ENCODE measurements around the gene LRRTM1. TPM values are rescaled to one million over a fixed set of nuclear protein-coding genes. Genes with fewer than 3 reads are reported as not detected.

LRRTM1 gene
- total RNA-seq, 1 experiment from 2014 or later, result not detected

DNA sequence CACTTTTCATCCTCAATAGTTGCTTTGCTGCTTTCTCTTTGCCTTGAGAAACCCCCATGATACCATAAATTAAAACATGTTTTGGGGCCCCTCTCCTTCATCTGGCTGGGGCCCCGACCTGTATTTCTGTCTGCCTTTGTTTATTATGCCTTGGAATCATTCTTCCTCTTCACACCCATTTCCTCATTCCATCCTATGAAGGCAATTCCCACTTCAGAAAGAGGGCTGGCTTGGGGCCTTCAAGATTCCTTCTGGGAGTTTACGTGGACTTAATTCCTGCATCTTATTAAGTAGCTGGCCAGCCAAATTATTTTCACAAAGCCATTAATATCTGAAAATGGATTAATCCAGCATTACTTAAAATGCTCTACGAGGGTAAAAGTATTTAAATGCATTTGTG, 6.8 kb upstream of the LRRTM1 start:
- no peak for DNase-seq (ENCODE audit: low read depth)
- in situ Hi-C loops (cut with HindIII; ENCODE audit: low pct_unique_long_range_greater_than_20kb, low sequenced_read_pairs), result no loop called here

DNA sequence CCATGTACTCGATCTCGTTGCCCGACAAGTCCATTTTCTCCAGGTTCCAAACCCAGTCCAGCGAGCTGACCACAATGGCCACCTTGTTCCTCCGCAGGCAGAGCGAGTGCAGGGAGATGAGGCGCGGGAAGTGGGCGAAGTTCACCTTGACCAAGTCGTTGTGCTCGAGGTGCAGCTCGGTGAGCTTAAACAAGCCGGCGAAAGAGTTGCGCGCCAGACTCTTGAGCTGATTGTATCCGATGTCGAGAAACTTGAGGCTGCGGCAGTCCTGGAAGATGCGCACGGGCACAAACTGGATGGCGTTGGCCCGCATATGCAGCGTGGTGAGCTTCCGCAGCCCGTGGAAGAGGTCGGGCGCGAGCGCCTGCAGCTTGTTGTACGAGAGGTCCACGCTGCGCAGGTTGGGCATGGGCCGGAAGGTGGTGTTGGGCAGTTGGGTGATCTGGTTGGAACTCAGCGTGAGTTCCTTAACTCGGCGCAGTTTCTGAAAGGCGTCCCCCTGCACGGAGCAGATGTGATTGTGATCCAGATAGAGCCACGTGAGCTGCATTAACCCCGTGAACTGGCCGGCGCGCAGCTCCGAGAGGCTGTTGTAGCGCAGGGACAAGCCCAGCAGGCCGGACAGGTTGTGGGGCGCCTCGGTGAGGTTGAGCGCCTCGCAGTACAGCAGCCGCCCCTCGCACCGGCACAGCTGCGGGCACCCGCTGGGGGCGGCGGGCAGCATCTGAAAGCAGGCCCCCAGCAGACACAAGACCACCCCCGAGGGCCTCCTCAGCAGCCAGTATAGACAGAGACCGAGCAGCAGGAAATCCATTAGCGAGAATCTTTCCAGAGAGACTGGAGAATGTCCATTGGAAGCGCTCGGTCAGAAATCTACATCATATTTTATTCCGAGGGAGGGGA, 1.3 kb downstream of the LRRTM1 start:
- DNase-seq (ENCODE audit: low read depth), result no peak
- in situ Hi-C loops (cut with HindIII; ENCODE audit: low pct_unique_long_range_greater_than_20kb, low sequenced_read_pairs), result no loop called here

DNA sequence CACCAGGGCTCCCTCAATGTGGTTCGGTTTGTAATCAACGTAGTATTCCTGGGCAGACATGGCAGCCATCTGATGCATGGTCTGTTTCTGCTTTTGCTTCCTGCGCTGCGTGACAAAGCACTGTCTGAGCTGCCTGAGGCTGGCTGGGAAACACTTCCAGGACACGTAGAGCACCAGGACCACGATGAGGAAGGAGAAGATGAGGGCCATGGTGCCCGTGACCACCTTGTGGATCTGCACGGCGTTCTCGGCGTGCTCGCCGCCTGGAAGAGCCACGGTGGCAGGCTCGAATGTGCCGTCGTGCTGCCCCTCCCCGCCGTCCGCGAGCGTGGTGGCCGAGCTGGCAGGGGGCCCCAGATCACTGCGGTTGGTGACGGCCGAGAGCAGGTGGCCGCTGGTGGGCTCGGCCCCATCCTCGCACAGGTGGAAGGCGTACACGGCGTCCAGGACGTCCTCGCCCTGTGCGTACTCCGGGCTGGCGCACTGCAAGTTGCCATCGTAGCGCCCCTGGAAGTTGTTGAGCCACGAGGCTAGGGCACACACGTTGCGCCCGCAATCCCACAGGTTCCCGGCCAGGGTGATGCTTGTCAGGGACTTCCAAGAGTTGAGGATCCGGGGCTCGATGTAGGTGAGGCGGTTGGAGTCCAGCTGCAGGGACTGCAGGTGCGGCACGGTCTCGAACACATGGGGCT, 2.1 kb downstream of the LRRTM1 start:
- in situ Hi-C loops (cut with HindIII; ENCODE audit: low pct_unique_long_range_greater_than_20kb, low sequenced_read_pairs), result no loop called here

DNA sequence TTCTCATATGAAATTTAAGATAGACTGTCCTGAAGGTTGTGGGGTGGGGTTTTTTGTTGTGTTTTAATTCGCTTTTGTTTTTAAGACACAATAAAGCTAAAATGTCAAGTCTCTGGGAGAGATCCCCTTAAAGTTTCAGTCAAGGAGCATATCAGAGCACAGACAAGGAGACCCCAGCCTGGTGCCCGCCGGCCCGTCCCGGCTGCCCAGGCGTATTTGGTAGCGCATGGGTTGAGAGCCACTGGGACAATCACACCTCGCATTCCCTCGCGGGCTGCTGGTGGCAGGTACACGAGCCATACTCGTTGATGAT, 2.6 kb downstream of the LRRTM1 start:
- in situ Hi-C loops (cut with HindIII; ENCODE audit: low pct_unique_long_range_greater_than_20kb, low sequenced_read_pairs), result no loop called here
- no peak for DNase-seq (ENCODE audit: low read depth)

More for the DNA sequence above, 2.1 kb downstream of the LRRTM1 start:
- no peak for DNase-seq (ENCODE audit: low read depth)

DNA sequence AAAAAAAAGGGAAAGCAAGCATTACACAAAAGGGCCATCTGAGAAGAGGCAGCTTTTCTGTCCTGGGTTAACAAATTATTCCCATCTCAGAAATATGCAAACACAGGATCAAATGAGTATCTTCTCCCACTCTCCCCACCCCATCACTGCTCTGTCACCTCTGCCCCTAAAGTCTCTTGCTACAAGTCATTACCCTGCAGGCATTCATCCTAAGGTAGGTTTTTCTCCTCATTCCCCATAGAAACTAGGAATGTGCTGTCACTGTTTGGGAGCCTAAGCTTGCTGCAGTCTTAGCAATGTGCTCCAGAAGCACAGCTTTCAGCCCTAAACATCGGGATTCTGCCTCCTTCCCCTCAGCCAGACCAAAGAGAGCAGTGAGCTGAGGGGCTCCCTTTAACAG, 3.6 kb downstream of the LRRTM1 start:
- DNase-seq (ENCODE audit: low read depth), result no peak
- in situ Hi-C loops (cut with HindIII; ENCODE audit: low pct_unique_long_range_greater_than_20kb, low sequenced_read_pairs), result no loop called here

DNA sequence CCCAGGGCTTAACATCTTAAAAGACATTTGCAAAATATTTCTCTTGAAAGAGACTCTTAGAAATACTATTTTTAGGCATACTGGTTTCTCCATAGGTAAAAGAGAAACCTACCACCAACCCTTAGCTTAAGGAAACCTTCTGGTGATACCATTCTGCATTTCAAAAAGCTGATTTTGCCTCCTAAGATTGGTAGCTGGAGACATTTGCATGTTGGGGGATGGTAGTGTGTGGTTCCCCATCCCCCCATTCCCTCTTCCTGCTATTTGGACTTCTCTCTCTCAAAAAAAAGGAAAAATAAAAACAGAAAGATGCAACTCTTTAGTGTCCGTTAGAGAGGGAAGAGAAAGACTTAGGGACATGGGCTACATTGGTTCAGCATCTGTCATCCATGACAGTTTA, 4.2 kb downstream of the LRRTM1 start:
- in situ Hi-C loops (cut with HindIII; ENCODE audit: low pct_unique_long_range_greater_than_20kb, low sequenced_read_pairs), result no loop called here

DNA sequence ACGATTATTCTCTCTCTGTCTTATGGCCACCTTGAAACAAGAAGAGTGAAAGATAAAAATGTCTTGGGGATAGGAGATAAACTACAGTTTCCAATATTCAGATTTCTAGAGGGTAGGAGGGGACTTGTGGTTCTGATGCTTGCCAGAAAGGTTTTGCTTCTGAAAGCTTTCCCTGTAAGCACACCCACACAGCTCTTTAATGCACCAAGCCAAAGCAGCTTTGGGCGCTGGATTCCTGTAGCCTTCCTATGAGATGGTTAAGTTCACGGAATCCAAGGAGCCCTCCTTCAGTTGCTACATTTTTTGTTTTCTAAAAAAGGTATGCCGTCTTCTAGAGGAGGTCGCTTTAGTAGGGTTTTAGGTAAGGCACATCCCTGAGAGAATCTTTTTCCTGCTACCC, 4.9 kb downstream of the LRRTM1 start:
- in situ Hi-C loops (cut with HindIII; ENCODE audit: low pct_unique_long_range_greater_than_20kb, low sequenced_read_pairs), result no loop called here
- DNase-seq (ENCODE audit: low read depth), result no peak

More for the DNA sequence above, 4.2 kb downstream of the LRRTM1 start:
- DNase-seq (ENCODE audit: low read depth), result no peak

DNA sequence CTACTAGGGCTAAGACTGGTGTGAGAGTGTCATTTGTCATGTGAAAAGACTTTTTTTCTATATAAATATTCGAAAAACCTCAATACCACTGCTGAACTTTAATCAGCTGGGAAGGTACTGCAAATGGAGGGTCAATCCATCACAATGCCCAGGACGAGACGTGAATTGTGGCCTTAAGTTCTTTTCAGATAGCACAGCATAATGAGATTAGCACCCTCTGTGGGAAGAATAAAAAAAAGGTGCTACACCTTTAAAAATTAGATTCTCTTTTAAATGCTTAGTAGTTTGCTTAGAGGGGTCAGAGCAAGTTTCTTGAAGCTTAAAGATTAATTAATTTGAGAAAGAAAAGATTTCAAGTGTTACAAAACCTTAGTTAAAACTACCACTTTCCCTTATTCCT, 5.6 kb downstream of the LRRTM1 start:
- in situ Hi-C loops (cut with HindIII; ENCODE audit: low pct_unique_long_range_greater_than_20kb, low sequenced_read_pairs), result no loop called here
- no peak for DNase-seq (ENCODE audit: low read depth)

DNA sequence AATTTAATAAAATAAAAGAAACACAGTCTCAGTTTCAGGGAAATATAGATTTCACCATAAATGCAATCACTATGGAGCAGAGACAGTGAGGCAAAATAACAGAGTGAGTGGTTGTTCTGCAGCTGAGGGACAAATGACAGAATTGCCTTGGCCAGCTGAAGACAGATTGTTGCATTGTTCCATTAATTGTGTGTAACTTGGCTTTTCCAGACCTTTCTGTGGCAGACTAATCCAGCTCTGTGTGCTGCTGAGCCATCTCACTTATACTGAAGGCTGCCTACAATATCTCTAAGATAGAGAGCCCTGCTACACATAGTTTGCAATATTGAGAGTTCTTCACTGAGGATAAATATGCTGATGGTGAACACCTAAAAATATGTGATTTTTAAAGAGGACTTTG, 11.5 kb downstream of the LRRTM1 start:
- DNase-seq (ENCODE audit: low read depth), result no peak

DNA sequence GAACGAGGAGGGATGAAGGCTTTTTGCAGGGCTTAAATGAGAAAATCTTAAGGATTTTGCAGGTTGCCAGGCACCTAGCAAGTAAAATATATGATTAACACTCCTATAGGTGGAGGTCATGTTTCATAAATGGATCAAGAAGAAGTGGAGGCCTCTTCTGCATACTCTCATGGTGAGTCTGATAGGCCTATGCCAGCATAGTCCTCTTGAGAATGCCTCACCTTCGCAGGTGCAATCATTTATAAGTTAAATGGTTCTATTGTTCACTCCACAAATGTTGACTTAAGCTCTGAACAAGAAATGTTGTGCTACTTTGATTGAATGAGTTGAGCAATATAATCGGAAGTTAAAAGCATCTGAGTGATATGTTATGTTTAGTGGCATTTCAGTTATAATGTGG, 12.1 kb downstream of the LRRTM1 start:
- DNase-seq (ENCODE audit: low read depth), result no peak
- in situ Hi-C loops (cut with HindIII; ENCODE audit: low pct_unique_long_range_greater_than_20kb, low sequenced_read_pairs), result no loop called here

More for the DNA sequence above, 11.5 kb downstream of the LRRTM1 start:
- in situ Hi-C loops (cut with HindIII; ENCODE audit: low pct_unique_long_range_greater_than_20kb, low sequenced_read_pairs), result no loop called here

DNA sequence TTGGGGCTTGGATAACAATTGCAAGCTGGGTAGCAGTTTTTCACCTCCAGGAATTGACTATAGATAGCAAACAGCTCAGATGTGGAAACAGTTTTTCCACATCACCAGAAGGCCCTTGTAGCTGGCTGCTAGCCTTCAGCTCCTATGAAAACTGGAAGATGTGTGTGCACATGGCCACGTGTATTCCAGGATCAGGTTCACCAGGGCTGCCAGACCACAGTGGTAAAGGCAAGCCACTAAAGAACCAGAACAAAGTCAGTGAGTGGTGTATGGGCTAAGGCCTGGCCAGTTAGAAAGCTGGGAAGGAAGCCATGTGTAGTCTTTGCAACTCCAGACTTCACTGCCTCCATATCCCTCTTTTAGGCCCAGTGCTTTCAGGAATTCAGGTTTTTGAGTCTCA, 12.9 kb downstream of the LRRTM1 start:
- in situ Hi-C loops (cut with HindIII; ENCODE audit: low pct_unique_long_range_greater_than_20kb, low sequenced_read_pairs), result no loop called here
- no peak for DNase-seq (ENCODE audit: low read depth)

DNA sequence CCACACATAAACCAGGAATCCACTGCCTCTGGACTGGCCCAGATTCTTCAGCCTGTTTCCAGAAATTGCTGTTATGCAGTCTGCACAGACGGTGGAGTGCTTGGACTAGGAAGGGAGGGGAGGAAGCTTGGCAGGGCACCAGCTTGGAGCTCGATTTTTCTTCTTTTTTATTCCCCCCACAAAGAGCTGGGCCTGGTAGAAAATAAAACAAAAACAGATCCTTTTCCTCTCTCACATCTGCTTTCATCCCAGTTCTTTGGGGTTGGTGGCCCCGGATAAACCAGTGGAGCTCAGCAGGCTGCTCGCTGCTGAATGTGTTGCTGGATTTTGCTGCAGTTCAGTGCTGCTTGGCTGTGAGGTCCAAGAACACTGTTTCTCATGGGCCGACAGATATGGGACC, 16.0 kb downstream of the LRRTM1 start:
- DNase-seq (ENCODE audit: low read depth), result no peak
- in situ Hi-C loops (cut with HindIII; ENCODE audit: low pct_unique_long_range_greater_than_20kb, low sequenced_read_pairs), result no loop called here

DNA sequence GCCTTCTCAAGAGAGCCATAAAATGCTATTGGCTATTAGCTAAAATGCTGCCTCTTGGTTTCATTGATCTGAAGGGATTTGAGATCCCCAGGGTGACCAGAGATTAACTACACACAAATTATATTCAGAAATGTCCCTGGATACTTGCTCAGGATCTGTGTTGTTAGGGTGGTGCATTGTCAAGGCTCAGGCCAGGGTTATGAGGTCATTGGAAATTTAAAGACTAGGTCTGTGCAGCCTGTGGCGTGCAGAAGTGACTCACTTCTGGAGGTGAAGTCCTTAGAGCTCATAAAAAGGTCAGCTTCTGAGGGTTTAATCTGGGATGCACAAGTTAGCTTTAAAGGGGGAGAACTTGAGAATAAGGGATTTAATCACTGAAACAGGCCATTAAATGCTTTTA, 23.5 kb downstream of the LRRTM1 start:
- DNase-seq (ENCODE audit: low read depth), result no peak
- in situ Hi-C loops (cut with HindIII; ENCODE audit: low pct_unique_long_range_greater_than_20kb, low sequenced_read_pairs), result no loop called here

DNA sequence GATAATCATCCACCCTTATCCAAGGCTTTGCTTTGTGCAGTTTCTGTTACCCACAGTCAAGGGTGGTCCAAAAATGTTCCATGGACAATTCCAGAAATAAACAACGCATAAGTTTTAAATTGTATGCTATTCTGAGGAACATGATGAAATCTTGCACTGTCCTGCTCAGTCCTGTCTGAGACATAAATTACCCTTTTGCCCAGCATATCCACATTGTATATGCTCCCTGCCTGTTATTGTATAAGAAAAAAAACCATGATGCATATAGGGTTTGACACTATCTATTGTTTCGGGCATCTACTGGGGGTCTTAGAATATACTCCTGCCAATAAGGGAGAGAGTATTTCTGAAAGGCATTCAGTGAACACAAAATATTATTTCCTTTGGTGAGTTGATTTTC, 24.0 kb downstream of the LRRTM1 start:
- DNase-seq (ENCODE audit: low read depth), result no peak
- in situ Hi-C loops (cut with HindIII; ENCODE audit: low pct_unique_long_range_greater_than_20kb, low sequenced_read_pairs), result no loop called here

DNA sequence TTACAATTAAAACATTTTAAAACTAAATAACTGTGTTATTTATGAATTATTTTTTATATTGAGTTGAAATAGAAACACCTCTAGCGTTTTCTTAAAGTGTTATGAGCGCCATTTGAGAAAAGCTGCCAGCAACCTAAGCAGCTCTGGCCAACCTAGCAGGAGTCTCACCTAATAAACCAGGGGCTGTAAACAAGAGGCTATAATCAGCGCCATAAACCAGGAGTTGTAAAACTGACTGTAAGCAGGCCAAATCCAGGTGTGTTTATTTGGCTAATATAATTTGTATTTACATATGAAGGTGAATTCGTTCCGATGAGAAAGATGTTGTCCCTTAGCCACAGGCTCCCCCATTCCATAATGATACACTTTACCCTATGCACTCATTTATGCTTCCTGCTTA, 34.7 kb downstream of the LRRTM1 start:
- DNase-seq (ENCODE audit: low read depth), result no peak
- in situ Hi-C loops (cut with HindIII; ENCODE audit: low pct_unique_long_range_greater_than_20kb, low sequenced_read_pairs), result no loop called here

DNA sequence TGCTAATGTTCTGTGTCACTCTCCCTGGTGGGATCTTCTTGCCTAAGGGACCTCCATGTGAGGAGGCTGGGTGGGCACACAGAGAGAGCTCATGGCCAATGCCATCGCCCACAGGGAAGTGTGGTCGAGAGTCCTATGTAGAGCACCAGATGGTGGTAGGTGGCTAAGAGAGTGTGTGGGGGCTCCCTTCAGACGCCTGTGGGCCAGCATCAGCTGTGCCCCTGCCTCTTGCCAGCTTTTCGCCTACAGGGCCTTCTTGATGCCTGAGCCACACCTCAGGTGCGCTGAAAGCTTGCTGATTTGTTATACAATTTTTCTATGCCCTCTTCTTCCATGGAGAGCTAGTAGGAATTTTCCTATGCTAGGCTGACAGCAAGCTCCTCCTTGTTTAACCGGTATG, 38.3 kb downstream of the LRRTM1 start:
- in situ Hi-C loops (cut with HindIII; ENCODE audit: low pct_unique_long_range_greater_than_20kb, low sequenced_read_pairs), result no loop called here
- DNase-seq (ENCODE audit: low read depth), result no peak

DNA sequence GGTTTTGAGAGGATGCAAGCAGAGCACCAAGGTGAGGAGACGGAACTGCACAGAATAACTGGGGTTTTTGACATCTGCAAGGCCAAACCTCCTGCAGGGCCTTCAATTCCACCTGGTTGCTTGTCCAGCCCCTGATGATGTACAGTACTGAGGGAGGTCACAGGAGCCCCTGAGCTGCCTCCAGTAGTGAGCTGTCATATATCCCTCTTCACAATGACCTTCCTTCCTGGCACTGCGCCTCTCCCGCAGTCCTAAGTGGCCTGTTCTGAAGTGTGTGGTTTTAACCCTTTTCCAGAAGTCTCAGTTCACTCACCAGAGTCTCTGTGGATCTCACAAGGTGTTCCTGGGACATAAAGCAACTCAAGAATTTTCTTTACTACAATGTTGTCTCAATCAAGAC, 45.3 kb downstream of the LRRTM1 start:
- in situ Hi-C loops (cut with HindIII; ENCODE audit: low pct_unique_long_range_greater_than_20kb, low sequenced_read_pairs), result no loop called here
- no peak for DNase-seq (ENCODE audit: low read depth)

DNA sequence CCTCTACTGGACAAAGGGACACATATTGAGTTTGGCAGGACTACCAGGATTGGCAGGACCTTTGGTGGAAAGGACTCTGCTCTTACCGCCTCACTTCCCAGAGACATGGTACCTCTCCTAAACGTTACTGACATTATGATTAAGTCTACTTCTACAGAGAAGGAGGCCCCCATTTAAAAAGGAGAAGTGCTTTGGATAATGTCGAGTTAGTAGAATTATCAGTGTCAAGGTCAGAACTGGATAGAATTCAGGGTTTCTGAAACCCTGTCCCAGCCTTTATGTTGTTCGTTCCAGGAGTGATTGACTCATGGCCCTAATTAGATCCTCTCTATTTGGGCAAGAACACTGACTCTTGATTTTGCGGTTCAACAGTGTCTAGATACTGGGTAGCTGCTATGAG, 45.8 kb downstream of the LRRTM1 start:
- DNase-seq (ENCODE audit: low read depth), result no peak
- in situ Hi-C loops (cut with HindIII; ENCODE audit: low pct_unique_long_range_greater_than_20kb, low sequenced_read_pairs), result no loop called here

DNA sequence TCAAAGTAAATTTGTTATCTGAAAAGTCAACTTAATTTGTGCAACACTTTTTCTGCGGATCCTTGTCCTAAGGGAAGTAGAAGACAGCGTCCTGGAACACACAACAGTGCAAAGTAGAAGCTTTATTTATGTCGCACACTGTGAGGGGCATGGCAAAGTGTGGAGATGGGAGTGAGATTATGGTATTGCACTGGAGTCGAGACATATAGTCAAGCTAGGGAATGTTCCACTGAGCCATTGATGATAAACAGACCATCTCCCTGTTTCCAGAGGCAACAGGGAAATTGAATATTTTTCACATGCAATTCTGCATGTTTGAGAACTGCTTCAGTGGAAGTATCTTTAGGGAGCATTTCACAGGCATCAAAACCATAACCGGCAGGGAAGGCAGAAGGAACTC, 46.2 kb downstream of the LRRTM1 start:
- in situ Hi-C loops (cut with HindIII; ENCODE audit: low pct_unique_long_range_greater_than_20kb, low sequenced_read_pairs), result no loop called here
- no peak for DNase-seq (ENCODE audit: low read depth)

DNA sequence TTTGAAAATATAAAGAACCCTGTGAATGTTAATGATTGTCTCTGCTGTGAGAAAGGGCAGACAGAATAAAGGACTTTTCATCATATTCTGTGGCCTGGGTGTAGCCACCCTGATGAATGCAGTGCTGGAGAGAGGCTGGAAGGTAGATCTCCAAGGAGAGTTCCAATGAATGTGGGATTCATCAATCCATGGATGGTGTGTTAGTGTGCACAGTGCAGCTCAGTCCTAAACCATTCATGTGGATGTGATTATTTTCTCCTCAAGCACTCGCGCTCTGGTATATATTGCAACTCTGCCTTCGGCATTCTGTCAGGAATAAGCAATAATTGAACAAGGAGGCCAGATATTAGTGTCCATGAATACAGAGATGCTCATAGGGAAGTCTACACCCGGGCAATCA, 47.1 kb downstream of the LRRTM1 start:
- in situ Hi-C loops (cut with HindIII; ENCODE audit: low pct_unique_long_range_greater_than_20kb, low sequenced_read_pairs), result no loop called here
- no peak for DNase-seq (ENCODE audit: low read depth)
